Measurements from ENCODE around the gene SULT1A2.

DNA sequence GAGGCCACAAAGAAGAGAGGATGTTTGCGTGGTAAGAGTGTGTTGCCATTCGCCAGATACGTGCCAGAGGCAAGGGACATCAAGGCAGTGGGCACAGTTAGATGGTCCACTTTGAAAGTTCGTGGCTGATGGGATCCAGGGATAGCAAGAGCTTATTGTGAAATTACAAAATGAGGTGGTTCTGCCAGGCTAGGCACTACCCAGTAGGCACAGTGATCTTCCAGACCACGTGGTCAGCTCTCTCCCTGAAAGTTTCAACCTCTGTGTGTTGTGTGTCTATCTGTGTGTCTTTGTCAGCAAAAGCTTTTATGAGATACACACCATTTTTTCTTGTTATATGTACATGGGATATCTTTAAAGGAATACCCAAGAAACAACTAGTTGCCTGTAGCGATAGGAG lies 33.6 kb downstream of the SULT1A2 start:
- TF ChIP-seq, protein P1, sequence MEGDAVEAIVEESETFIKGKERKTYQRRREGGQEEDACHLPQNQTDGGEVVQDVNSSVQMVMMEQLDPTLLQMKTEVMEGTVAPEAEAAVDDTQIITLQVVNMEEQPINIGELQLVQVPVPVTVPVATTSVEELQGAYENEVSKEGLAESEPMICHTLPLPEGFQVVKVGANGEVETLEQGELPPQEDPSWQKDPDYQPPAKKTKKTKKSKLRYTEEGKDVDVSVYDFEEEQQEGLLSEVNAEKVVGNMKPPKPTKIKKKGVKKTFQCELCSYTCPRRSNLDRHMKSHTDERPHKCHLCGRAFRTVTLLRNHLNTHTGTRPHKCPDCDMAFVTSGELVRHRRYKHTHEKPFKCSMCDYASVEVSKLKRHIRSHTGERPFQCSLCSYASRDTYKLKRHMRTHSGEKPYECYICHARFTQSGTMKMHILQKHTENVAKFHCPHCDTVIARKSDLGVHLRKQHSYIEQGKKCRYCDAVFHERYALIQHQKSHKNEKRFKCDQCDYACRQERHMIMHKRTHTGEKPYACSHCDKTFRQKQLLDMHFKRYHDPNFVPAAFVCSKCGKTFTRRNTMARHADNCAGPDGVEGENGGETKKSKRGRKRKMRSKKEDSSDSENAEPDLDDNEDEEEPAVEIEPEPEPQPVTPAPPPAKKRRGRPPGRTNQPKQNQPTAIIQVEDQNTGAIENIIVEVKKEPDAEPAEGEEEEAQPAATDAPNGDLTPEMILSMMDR (IDR thresholded peaks at IDR 0.05) = no peak
- TF ChIP-seq POLR2AphosphoS5 (IDR thresholded peaks at IDR 0.05; ENCODE audit: low read depth, low read length) (no peak), YY1 (IDR thresholded peaks at IDR 0.05; ENCODE audit: low read depth) (no peak), SMC3 (IDR thresholded peaks at IDR 0.05; ENCODE audit: low read depth, low read length) (no peak), RCOR1 (IDR thresholded peaks at IDR 0.05; ENCODE audit: low read length) (no peak), FOXJ3 (CRISPR knock-in tag; IDR thresholded peaks at IDR 0.05) (no peak), TAF1 (IDR thresholded peaks at IDR 0.05; ENCODE audit: borderline replicate concordance, low read depth, low read length) (no peak), CHD2 (IDR thresholded peaks at IDR 0.05; ENCODE audit: low read length, partially characterized antibody) (no peak), EP300 (IDR thresholded peaks at IDR 0.05; ENCODE audit: borderline replicate concordance in 1 of 2, low read depth in 1 of 2, low read length in 1 of 2) (no peak), NRF1 (IDR thresholded peaks at IDR 0.05; ENCODE audit: low read depth, low read length) (no peak)

Data from SK-N-SH (cell line).